ENCODE measurements around the gene IMMP2L. TPM values are rescaled to one million over a fixed set of nuclear protein-coding genes. Genes with fewer than 3 reads are reported as not detected.

Gene IMMP2L
- total RNA-seq, 1 experiment from 2014 or later = 13.6 TPM

DNA sequence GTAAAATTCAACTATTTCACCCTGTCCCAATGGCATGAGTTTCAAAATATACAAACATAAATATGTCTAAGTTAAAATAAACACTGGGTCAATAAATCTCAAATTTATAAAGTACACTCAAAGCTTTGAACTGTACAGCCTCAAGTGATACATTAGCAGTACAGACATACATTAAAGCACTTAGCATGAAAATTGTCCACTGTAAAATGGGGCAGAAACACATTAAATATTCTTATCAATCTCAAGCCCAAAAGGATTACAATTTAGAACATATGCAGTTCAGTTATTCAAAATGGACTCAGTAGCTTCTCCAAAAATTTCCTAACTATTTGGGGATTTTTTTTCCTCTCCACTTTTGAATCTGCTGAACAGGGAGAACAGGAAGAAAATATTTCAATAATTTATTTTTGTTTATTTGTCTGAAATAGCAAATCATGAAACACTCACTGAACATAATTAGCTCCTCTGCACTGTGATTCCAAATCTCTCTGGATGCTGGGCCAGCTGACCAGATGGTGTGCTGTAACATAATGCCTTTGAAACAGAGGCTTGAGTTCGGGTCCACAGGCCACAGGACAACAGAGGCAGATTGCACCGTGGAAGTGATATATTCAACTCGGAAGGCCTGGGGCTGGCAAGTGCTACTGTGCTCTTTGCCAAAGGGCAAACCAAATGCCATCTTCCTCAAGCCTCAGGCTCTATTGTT, 720.3 kb downstream of the IMMP2L start:
- Mint-ChIP-seq H3K36me3 (no peaks in the 10 kb centered on the region), H3K4me3 (no peak overlapping the region), H3K9me3 (peaks cover 2% of the 10 kb centered on the region; the same call in 1 of the 2 replicates), H3K27me3 (ENCODE audit: low read depth) (peaks cover 5% of the 10 kb centered on the region), H3K27ac (no peak overlapping the region), H3K4me1 (peaks cover 33% of the 10 kb centered on the region)
- DNase-seq (ENCODE audit: low spot score) = no peak
- POLR2A ChIA-PET = no interaction called here
- TF ChIP-seq ZNF263 (CRISPR knock-in tag; IDR thresholded peaks at IDR 0.05; ENCODE audit: low read depth) (no peak), CREB1 (CRISPR knock-in tag; IDR thresholded peaks at IDR 0.05) (no peak), TEAD4 (CRISPR knock-in tag; IDR thresholded peaks at IDR 0.05) (no peak), KAT7 (CRISPR knock-in tag; IDR thresholded peaks at IDR 0.05; ENCODE audit: borderline replicate concordance) (no peak), ZNF416 (CRISPR knock-in tag; IDR thresholded peaks at IDR 0.05) (no peak), GRHL2 (CRISPR knock-in tag; IDR thresholded peaks at IDR 0.05; ENCODE audit: insufficient replicate concordance, severe bottlenecking) (no peak), ZNF121 (CRISPR knock-in tag; IDR thresholded peaks at IDR 0.05) (no peak), RELA (CRISPR knock-in tag; IDR thresholded peaks at IDR 0.05; ENCODE audit: borderline replicate concordance) (no peak), HMGA2 (CRISPR knock-in tag; IDR thresholded peaks at IDR 0.05) (no peak), NFE2L1 (CRISPR knock-in tag; IDR thresholded peaks at IDR 0.05) (no peak)
- TF ChIP-seq, protein P1, sequence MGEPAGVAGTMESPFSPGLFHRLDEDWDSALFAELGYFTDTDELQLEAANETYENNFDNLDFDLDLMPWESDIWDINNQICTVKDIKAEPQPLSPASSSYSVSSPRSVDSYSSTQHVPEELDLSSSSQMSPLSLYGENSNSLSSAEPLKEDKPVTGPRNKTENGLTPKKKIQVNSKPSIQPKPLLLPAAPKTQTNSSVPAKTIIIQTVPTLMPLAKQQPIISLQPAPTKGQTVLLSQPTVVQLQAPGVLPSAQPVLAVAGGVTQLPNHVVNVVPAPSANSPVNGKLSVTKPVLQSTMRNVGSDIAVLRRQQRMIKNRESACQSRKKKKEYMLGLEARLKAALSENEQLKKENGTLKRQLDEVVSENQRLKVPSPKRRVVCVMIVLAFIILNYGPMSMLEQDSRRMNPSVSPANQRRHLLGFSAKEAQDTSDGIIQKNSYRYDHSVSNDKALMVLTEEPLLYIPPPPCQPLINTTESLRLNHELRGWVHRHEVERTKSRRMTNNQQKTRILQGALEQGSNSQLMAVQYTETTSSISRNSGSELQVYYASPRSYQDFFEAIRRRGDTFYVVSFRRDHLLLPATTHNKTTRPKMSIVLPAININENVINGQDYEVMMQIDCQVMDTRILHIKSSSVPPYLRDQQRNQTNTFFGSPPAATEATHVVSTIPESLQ (CRISPR knock-in tag; IDR thresholded peaks at IDR 0.05) = no peak
- TF ChIP-seq, protein P2, sequence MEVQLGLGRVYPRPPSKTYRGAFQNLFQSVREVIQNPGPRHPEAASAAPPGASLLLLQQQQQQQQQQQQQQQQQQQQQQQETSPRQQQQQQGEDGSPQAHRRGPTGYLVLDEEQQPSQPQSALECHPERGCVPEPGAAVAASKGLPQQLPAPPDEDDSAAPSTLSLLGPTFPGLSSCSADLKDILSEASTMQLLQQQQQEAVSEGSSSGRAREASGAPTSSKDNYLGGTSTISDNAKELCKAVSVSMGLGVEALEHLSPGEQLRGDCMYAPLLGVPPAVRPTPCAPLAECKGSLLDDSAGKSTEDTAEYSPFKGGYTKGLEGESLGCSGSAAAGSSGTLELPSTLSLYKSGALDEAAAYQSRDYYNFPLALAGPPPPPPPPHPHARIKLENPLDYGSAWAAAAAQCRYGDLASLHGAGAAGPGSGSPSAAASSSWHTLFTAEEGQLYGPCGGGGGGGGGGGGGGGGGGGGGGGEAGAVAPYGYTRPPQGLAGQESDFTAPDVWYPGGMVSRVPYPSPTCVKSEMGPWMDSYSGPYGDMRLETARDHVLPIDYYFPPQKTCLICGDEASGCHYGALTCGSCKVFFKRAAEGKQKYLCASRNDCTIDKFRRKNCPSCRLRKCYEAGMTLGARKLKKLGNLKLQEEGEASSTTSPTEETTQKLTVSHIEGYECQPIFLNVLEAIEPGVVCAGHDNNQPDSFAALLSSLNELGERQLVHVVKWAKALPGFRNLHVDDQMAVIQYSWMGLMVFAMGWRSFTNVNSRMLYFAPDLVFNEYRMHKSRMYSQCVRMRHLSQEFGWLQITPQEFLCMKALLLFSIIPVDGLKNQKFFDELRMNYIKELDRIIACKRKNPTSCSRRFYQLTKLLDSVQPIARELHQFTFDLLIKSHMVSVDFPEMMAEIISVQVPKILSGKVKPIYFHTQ (CRISPR knock-in tag; IDR thresholded peaks at IDR 0.05) = no peak
- TF ChIP-seq, protein P3, sequence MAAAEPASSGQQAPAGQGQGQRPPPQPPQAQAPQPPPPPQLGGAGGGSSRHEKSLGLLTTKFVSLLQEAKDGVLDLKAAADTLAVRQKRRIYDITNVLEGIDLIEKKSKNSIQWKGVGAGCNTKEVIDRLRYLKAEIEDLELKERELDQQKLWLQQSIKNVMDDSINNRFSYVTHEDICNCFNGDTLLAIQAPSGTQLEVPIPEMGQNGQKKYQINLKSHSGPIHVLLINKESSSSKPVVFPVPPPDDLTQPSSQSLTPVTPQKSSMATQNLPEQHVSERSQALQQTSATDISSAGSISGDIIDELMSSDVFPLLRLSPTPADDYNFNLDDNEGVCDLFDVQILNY (CRISPR knock-in tag; IDR thresholded peaks at IDR 0.05) = no peak
- TF ChIP-seq, protein P4, sequence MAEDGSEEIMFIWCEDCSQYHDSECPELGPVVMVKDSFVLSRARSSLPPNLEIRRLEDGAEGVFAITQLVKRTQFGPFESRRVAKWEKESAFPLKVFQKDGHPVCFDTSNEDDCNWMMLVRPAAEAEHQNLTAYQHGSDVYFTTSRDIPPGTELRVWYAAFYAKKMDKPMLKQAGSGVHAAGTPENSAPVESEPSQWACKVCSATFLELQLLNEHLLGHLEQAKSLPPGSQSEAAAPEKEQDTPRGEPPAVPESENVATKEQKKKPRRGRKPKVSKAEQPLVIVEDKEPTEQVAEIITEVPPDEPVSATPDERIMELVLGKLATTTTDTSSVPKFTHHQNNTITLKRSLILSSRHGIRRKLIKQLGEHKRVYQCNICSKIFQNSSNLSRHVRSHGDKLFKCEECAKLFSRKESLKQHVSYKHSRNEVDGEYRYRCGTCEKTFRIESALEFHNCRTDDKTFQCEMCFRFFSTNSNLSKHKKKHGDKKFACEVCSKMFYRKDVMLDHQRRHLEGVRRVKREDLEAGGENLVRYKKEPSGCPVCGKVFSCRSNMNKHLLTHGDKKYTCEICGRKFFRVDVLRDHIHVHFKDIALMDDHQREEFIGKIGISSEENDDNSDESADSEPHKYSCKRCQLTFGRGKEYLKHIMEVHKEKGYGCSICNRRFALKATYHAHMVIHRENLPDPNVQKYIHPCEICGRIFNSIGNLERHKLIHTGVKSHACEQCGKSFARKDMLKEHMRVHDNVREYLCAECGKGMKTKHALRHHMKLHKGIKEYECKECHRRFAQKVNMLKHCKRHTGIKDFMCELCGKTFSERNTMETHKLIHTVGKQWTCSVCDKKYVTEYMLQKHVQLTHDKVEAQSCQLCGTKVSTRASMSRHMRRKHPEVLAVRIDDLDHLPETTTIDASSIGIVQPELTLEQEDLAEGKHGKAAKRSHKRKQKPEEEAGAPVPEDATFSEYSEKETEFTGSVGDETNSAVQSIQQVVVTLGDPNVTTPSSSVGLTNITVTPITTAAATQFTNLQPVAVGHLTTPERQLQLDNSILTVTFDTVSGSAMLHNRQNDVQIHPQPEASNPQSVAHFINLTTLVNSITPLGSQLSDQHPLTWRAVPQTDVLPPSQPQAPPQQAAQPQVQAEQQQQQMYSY (CRISPR knock-in tag; IDR thresholded peaks at IDR 0.05) = no peak
- CTCF ChIA-PET = no interaction called here
- no peak for ATAC-seq

DNA sequence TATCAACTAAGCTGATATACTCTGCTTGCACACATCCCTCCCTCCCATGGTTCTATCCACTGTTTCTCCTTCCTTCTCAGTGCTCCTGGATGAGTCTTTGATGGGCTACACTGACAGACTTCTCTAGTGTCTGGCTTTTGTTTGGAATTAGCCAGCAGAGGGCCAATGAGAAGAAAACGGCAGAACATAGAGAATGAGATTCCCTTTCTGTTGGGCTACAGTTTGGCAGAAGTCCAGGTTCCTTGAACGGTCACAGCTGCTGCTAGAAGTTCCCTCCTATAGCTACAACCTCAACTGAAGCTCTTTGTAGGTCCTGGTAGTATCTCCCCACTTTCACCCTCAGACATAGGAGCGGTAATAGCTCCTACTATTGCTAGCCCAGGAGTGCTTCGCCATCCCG, 722.4 kb downstream of the IMMP2L start:
- Mint-ChIP-seq H3K36me3 (0 out of 2 replicates have a peak, but pooled peaks cover 3% of the 10 kb centered on the region), H3K4me1 (peaks cover 33% of the 10 kb centered on the region), H3K27me3 (ENCODE audit: low read depth) (peaks cover 2% of the 10 kb centered on the region; the same call in 1 of the 2 replicates), H3K9me3 (peaks cover 15% of the 10 kb centered on the region), H3K4me3 (no peak overlapping the region), H3K27ac (no peak overlapping the region)
- POLR2A ChIA-PET = interaction anchor here (0.6 kb wide), 1 partner anchor 1919 kb away, joined by 3 read pairs; no protein-coding TSS in a partner anchor
- DNase-seq (ENCODE audit: low spot score) = no peak
- CTCF ChIA-PET = interaction anchor here (1.0 kb wide), 2 partner anchors 28 to 259 kb away, joined by 3 to 4 read pairs; no protein-coding TSS in a partner anchor
- peak; percentile 88 for ATAC-seq
- TF ChIP-seq, protein P2 (CRISPR knock-in tag; IDR thresholded peaks at IDR 0.05) = no peak
- no peak for TF ChIP-seq ZNF232 (CRISPR knock-in tag; IDR thresholded peaks at IDR 0.05)
- TF ChIP-seq, protein P4 (CRISPR knock-in tag; IDR thresholded peaks at IDR 0.05) = no peak
- no peak for TF ChIP-seq ELF4 (CRISPR knock-in tag; IDR thresholded peaks at IDR 0.05; ENCODE audit: low read depth)
- TF ChIP-seq, protein P5, sequence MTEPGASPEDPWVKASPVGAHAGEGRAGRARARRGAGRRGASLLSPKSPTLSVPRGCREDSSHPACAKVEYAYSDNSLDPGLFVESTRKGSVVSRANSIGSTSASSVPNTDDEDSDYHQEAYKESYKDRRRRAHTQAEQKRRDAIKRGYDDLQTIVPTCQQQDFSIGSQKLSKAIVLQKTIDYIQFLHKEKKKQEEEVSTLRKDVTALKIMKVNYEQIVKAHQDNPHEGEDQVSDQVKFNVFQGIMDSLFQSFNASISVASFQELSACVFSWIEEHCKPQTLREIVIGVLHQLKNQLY (CRISPR knock-in tag; IDR thresholded peaks at IDR 0.05) = no peak

All from WTC11 (cell line).